ENCODE results near the gene MTG1. TPM values are rescaled to one million over a fixed set of nuclear protein-coding genes. Genes with fewer than 3 reads are reported as not detected.

Gene MTG1
- total and polyA plus RNA-seq, 3 donors from 2014 or later = 72.9 to 84.8 (median 76.1) TPM

DNA sequence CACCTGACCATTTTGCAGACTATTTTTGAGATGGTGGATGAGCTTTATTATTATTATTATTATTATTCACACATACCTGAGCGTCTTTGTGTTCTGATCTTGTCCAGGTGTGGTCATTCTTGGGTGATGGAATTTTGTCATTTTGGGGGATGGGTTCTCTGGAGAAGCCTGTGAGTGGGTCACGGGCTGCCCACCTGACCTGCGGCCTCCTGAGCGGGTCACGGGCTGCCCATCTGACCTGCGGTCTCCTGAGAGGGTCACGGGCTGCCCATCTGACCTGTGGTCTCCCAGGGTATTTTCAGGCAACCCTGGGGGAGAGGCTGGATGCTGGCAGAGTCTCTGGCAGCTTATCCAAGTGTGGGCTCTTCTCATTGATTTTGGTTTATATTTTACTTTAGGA is 67.1 kb downstream of the MTG1 start:
- DNase-seq = no peak
- Histone ChIP-seq H3K27me3 (no peaks in the 10 kb centered on the region), H3K4me1 (no peaks in the 10 kb centered on the region), H3K9me3 (no peaks in the 10 kb centered on the region), H3K36me3 (ENCODE audit: low read depth, missing control alignments) (no peaks in the 10 kb centered on the region), H3K4me3 (no peak overlapping the region), H3K27ac (no peak overlapping the region)
- intact Hi-C loops (cut with DNase I; ENCODE audit: low total_unique reads) = no loop called here
- TF ChIP-seq, protein P1, sequence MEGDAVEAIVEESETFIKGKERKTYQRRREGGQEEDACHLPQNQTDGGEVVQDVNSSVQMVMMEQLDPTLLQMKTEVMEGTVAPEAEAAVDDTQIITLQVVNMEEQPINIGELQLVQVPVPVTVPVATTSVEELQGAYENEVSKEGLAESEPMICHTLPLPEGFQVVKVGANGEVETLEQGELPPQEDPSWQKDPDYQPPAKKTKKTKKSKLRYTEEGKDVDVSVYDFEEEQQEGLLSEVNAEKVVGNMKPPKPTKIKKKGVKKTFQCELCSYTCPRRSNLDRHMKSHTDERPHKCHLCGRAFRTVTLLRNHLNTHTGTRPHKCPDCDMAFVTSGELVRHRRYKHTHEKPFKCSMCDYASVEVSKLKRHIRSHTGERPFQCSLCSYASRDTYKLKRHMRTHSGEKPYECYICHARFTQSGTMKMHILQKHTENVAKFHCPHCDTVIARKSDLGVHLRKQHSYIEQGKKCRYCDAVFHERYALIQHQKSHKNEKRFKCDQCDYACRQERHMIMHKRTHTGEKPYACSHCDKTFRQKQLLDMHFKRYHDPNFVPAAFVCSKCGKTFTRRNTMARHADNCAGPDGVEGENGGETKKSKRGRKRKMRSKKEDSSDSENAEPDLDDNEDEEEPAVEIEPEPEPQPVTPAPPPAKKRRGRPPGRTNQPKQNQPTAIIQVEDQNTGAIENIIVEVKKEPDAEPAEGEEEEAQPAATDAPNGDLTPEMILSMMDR (IDR thresholded peaks at IDR 0.05) = no peak
- no peak for TF ChIP-seq POLR2A (IDR thresholded peaks at IDR 0.05)
- WGBS, 2 donors = 91% methylated on average over 7 of the region's 7 CpGs

DNA sequence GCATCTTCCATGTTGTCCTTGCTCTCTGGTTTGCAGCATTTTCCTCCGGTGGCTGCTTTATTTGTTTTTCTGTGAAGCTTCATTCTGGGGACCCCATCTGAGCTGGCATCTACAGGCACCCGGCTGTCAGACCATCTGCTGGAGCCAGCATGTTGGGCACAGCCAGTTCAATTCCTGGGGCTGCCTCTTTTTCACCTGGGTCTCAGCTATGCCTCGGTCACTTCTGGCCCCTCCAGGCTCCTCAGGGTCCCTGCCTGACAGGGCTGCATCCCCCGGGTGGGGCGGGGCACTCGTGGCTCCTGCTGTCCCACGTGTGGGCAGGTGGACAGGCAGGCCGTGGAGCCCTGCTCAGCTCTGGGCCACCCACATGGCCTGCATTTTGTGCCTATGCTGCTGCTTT is 67.9 kb downstream of the MTG1 start:
- TF ChIP-seq POLR2A (IDR thresholded peaks at IDR 0.05) = no peak
- TF ChIP-seq, protein P1 (IDR thresholded peaks at IDR 0.05) = no peak
- WGBS, 2 donors = 76 to 97% methylated on average over 3 to 8 of the region's 8 CpGs
- no peaks in the 10 kb centered on the region for H3K4me1 ChIP-seq
- intact Hi-C loops (cut with DNase I; ENCODE audit: low total_unique reads) = no loop called here
- H3K4me3 ChIP-seq = no peak overlapping the region
- H3K9me3 ChIP-seq = no peaks in the 10 kb centered on the region
- no peaks in the 10 kb centered on the region for H3K36me3 ChIP-seq (ENCODE audit: low read depth, missing control alignments)
- no peak for DNase-seq
- H3K27ac ChIP-seq = no peak overlapping the region
- no peaks in the 10 kb centered on the region for H3K27me3 ChIP-seq

- Histone ChIP-seq H3K27ac (no peak overlapping the region), H3K27me3 (no peaks in the 10 kb centered on the region), H3K4me3 (no peak overlapping the region), H3K9me3 (no peaks in the 10 kb centered on the region), H3K36me3 (ENCODE audit: low read depth, missing control alignments) (no peaks in the 10 kb centered on the region), H3K4me1 (no peaks in the 10 kb centered on the region)
- intact Hi-C loops (cut with DNase I; ENCODE audit: low total_unique reads) = no loop called here
- 84 to 91% methylated on average over 10 of the region's 10 CpGs for WGBS, 2 donors
- DNase-seq = no peak
- no peak for TF ChIP-seq POLR2A (IDR thresholded peaks at IDR 0.05)
- TF ChIP-seq, protein P1 (IDR thresholded peaks at IDR 0.05) = no peak
These were observed 68.8 kb downstream of the MTG1 start for GRCh38 chr10:133462512-133463305.

DNA sequence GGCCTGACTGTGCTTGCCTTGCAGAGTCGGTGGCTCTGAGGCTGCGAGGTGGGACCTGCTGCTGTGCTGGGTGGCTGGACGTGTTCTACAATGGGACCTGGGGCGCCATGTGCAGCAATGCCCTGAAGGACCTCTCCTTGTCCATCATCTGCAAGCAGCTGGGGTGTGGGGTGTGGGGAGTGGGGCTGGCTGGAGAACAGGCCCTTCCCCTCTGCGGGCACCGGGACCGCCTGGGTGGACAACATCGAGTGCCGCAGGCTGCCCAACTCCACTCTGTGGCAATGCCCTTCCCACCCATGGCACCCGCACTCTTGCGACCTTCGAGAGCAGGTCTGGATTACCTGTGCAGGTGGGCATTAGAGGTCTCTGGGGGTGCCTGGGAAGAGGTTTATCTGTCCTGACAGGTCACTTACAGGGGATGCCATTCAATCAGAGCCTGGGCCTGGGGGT is 70.7 kb downstream of the MTG1 start:
- Histone ChIP-seq H3K4me1 (no peaks in the 10 kb centered on the region), H3K36me3 (ENCODE audit: low read depth, missing control alignments) (no peaks in the 10 kb centered on the region), H3K9me3 (no peaks in the 10 kb centered on the region), H3K27ac (no peak overlapping the region), H3K4me3 (no peak overlapping the region), H3K27me3 (no peaks in the 10 kb centered on the region)
- intact Hi-C loops (cut with DNase I; ENCODE audit: low total_unique reads) = no loop called here
- TF ChIP-seq POLR2A (IDR thresholded peaks at IDR 0.05) = no peak
- TF ChIP-seq, protein P1 (IDR thresholded peaks at IDR 0.05) = no peak
- WGBS, 2 donors = 89 to 100% methylated on average over 3 to 12 of the region's 12 CpGs
- no peak for DNase-seq
